Bronchial epithelial cell (primary cell): ENCODE results near the gene EPHB6. TPM values are rescaled to one million over a fixed set of nuclear protein-coding genes. Genes with fewer than 3 reads are reported as not detected.

Source experiments
- DNase-seq: peaks from one replicate; pipeline ENCODE4 v3.0.0-alpha.2; 2010; ENCODE audit warnings: low read depth
- FAIRE-seq: peaks from 2 replicates; lab custom pipeline; 2011; peaks lifted over from hg19 to GRCh38; lab: Jason Lieb, UNC
- H3K27me3 ChIP-seq: 2 replicates; pipeline ENCODE4 v1.5.1; 2011; ENCODE audit warnings: low read length; ENCODE audit not compliant: control insufficient read depth, insufficient read depth
- H3K36me3 ChIP-seq: 2 replicates; pipeline ENCODE4 v1.5.1; 2011; ENCODE audit warnings: low read length; ENCODE audit not compliant: control insufficient read depth, insufficient read depth
- H3K4me3 ChIP-seq: 2 replicates; pipeline ENCODE4 v1.5.1; 2011; ENCODE audit warnings: mild to moderate bottlenecking, low read depth, low read length, control low read depth
- CTCF ChIP-seq: IDR thresholded peaks from 2 replicates; pipeline ENCODE4 v1.5.1; 2011; ENCODE audit warnings: mild to moderate bottlenecking, moderate library complexity, low read length, control low read depth, inconsistent platforms; ENCODE audit not compliant: insufficient read depth, severe bottlenecking
- total RNA-seq: library from RNA; depleted of rRNA; stranded (reverse); fragments of >200 nt; gene quantifications from 2 replicates; pipeline ENCODE4 v1.2.1, GENCODE V29; 2014

Gene EPHB6
- total RNA-seq, 1 donor from 2014 or later, result under 0.01 TPM

- peaks cover 3% of the 10 kb centered on the region for H3K27me3 ChIP-seq
- no peak for FAIRE-seq
- no peak overlapping the region for H3K4me3 ChIP-seq
- TF ChIP-seq CTCF, result no peak
- no peak for DNase-seq
- H3K36me3 ChIP-seq, result peaks cover 1% of the 10 kb centered on the region
These were observed 9.2 kb downstream of the EPHB6 start for GRCh38 chr7:142863891-142864685.

- Histone ChIP-seq H3K36me3 (peaks cover 1% of the 10 kb centered on the region), H3K4me3 (no peak overlapping the region), H3K27me3 (peaks cover 3% of the 10 kb centered on the region)
- no peak for TF ChIP-seq CTCF
- FAIRE-seq (no peak), DNase-seq (no peak)
These were observed 10.3 kb downstream of the EPHB6 start for GRCh38 chr7:142864980-142865747.

- Histone ChIP-seq H3K36me3 (peaks cover 1% of the 10 kb centered on the region), H3K27me3 (peaks cover 3% of the 10 kb centered on the region), H3K4me3 (no peak overlapping the region)
- no peak for DNase-seq
- no peak for TF ChIP-seq CTCF
- FAIRE-seq, result no peak
These were observed 10.9 kb downstream of the EPHB6 start for GRCh38 chr7:142865766-142866165.

GRCh38 chr7:142866361-142867096 is 11.7 kb downstream of the EPHB6 start:
- peak; percentile 26 for DNase-seq
- H3K27me3 ChIP-seq, result peaks cover 2% of the 10 kb centered on the region
- peaks cover 1% of the 10 kb centered on the region for H3K36me3 ChIP-seq
- H3K4me3 ChIP-seq, result no peak overlapping the region
- TF ChIP-seq CTCF, result peak; percentile 69
- FAIRE-seq, result no peak

- DNase-seq (no peak), FAIRE-seq (no peak)
- H3K27me3 ChIP-seq, result no peaks in the 10 kb centered on the region
- no peak overlapping the region for H3K4me3 ChIP-seq
- no peak for TF ChIP-seq CTCF
- H3K36me3 ChIP-seq, result peaks cover 1% of the 10 kb centered on the region
These were observed 12.2 kb downstream of the EPHB6 start for GRCh38 chr7:142867097-142867378.
